GM10248 (cell line): Measurements from ENCODE around the gene PASK.

Experiments
- CTCF ChIA-PET: fragments of 300-600 bp; sonication (Branson Sonifier 250); formaldehyde crosslinking; extraction: SDS; loops from one replicate; lab custom pipeline; 2021; ENCODE audit warnings: antibody characterized with exemption; lab: Yijun Ruan, JAX
- POLR2A ChIA-PET: fragments of 350-650 bp; sonication (Branson Sonifier 250); formaldehyde crosslinking; extraction: SDS; loops from one replicate; lab custom pipeline; 2020; ENCODE audit warnings: antibody characterized with exemption; lab: Yijun Ruan, JAX
- DNase-seq: peaks from one replicate; pipeline ENCODE4 v3.0.0; 2012; ENCODE audit errors: extremely low spot score
- CTCF ChIP-seq: IDR thresholded peaks from 2 replicates; pipeline ENCODE4 v1.5.1; 2012; ENCODE audit warnings: mild to moderate bottlenecking, low read depth; ENCODE audit errors: extremely low read depth, missing control alignments, control extremely low read depth

The PASK gene

GRCh38 chr2:241112046-241112445 is 37.2 kb downstream of the PASK start:
- no peak for TF ChIP-seq CTCF
- CTCF ChIA-PET = interaction anchor here (1.0 to 3.8 kb wide), 8 partner anchors 10 to 129 kb away, joined by 3 to 17 read pairs (median 4); partner anchors contain the start of genes MTERF4 and PPP1R7
- no peak for DNase-seq
- POLR2A ChIA-PET = interaction anchor here (2.0 kb wide), 1 partner anchor 24 kb away, joined by 4 read pairs; no protein-coding TSS in a partner anchor

DNA sequence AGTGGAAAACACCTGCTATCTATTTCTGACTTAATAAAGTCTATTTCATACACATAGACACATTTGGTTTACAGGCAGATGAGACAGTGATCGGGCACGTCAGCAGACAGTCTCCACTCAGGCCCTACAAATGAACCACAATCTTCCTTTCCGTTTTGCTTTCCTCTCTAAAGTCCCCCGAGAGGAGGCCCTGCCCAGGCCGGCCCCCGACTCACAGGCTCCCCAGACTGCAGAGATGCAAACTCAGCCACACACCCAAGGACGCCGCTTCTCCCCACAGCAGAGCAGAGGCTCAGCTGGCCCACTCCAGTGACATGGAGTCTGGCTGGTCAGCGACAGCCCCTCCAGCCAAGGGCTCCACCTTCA is 37.8 kb downstream of the PASK start:
- no peak for TF ChIP-seq CTCF
- DNase-seq = peak; percentile 78
- CTCF ChIA-PET = interaction anchor here (1.0 to 3.8 kb wide), 6 partner anchors 9 to 39 kb away, joined by 3 to 13 read pairs (median 4); partner anchors contain the start of genes MTERF4 and PPP1R7
- POLR2A ChIA-PET = interaction anchor here (0.5 to 2.0 kb wide), 2 partner anchors 23 to 258 kb away, joined by 3 to 4 read pairs; no protein-coding TSS in a partner anchor

DNA sequence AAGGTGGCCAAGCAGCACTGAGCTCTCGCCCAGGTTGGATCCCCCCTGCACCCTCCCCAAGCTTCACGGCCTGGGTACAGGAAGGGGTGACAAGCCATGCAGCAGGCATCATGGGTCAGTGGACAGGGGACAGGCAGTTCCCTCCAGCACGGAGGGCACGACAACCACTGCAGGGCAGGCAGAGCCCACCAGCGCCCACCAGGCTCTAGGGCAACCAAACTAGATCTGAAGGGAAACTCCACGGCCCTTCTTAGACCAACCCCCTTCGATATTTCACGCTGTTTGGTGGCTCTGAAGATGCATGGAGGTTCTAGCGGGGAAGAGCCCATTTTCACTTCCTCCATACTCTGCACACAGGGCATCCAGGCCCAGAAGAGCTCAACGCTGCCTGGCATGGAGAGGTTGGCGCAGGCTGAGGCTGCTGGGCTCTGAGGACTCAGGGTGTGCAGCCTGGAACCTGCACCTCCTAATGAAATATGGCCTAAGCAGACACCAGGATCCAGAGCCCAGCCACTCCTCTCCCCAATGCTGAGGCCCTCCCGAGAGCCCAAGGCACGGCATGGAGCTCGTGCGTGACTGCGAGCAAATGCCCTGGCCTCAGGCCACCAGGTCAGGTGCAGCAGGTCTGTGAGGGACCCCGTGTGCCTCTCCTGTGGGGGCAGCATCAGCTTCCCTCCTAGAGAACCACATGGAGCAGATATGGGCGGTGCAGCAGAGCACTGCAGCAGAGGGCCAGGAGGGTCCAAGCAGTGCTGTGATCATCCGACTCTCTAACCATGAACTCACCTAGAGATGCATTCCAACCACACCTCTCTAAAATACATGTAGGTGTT is 38.4 kb downstream of the PASK start:
- DNase-seq = peak; percentile 73
- no peak for TF ChIP-seq CTCF
- ChIA-PET CTCF (interaction anchor here (1.2 to 3.8 kb wide), 7 partner anchors 11 to 40 kb away, joined by 3 to 13 read pairs (median 5); partner anchors contain the start of gene PPP1R7), POLR2A (interaction anchor here (0.5 to 2.0 kb wide), 4 partner anchors 18 to 259 kb away, joined by 3 to 5 read pairs (median 4); partner anchors contain the start of gene PASK)

GRCh38 chr2:241110089-241110606 is 39.1 kb downstream of the PASK start:
- ChIA-PET CTCF (interaction anchor here (1.2 to 3.8 kb wide), 7 partner anchors 11 to 41 kb away, joined by 3 to 13 read pairs (median 5); partner anchors contain the start of gene PPP1R7), POLR2A (interaction anchor here (0.7 to 1.7 kb wide), 2 partner anchors 18 to 39 kb away, joined by 4 to 5 read pairs; partner anchors contain the start of gene PASK)
- TF ChIP-seq CTCF = no peak
- no peak for DNase-seq

DNA sequence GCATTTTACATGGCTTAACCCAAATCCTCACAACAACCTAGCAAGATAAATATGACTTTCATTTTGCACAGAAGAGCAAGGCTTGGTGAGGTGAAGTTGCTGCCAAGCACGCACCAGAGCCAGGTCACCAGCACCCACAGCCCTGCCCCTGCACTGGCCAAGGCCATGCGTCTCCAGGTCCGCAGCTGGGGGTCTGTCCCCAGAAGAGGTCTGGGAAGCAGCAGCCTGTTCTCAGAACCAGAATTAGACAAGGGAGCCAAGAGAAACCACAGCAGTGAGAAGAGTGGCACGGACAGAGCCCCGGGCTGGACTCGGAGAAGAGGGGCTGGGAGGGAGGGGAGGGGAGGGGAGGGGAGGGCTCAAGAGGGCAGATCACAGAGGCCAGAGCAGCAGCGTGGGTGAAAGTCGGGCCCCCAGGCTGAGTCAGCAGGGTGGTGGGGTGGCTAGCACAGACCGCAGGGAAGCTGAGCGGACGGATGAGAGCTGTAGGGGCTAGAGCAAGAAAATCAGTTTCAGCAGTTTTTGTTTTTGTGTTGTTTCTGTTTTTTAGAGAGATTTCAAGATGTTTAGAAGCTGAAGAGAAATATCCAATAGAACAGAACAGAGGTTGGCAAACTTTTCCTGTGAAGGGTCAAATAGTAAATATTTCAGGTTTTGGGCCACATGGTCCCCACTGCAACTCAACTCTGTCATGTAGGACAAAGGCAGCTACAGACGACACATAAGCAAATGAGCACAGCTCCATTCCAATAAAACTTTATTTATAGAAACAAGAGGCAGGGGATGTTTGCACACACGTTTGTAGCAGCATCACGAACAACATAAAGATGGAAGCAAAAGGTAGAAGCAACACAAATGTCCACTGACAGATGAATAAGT is 39.8 kb downstream of the PASK start:
- CTCF ChIA-PET = interaction anchor here (1.7 to 3.8 kb wide), 4 partner anchors 10 to 41 kb away, joined by 5 to 13 read pairs (median 8); partner anchors contain the start of gene PPP1R7
- POLR2A ChIA-PET = interaction anchor here (1.7 kb wide), 1 partner anchor 40 kb away, joined by 5 read pairs; the partner anchor contains the start of gene PASK
- DNase-seq = no peak
- TF ChIP-seq CTCF = no peak
